DOHH2 (cell line): Measurements from ENCODE around the gene P3H2.
"Not testable (repeated sequence)": the region's sequence is repeated elsewhere in the genome, so short reads cannot be mapped to it uniquely, and the experiment has no call there.

Experiments used
- H3F3A ChIP-seq: fragments of 200-600 bp; sonication (generic), shearing (Covaris generic); 2 replicates; pipeline ENCODE4 v1.6.0; 2016; ENCODE audit warnings: antibody characterized with exemption, mild to moderate bottlenecking; ENCODE audit not compliant: control insufficient read depth, insufficient read depth
- H3K27ac ChIP-seq: fragments of 200-600 bp; sonication (generic); 2 replicates; pipeline ENCODE4 v1.5.1; 2014; ENCODE audit warnings: low read depth, mild to moderate bottlenecking, low read length, moderate library complexity
- H3K27me3 ChIP-seq: fragments of 200-600 bp; sonication (generic); 2 replicates; pipeline ENCODE4 v1.6.1; 2014; ENCODE audit warnings: mild to moderate bottlenecking, low read length, mixed read lengths; ENCODE audit not compliant: control insufficient read depth
- H3K36me3 ChIP-seq: fragments of 200-600 bp; sonication (generic); 2 replicates; pipeline ENCODE4 v1.6.1; 2014; ENCODE audit warnings: mild to moderate bottlenecking, low read length, moderate library complexity, mixed read lengths; ENCODE audit not compliant: control insufficient read depth
- H3K4me1 ChIP-seq: fragments of 200-600 bp; sonication (generic); 2 replicates; pipeline ENCODE4 v1.6.1; 2014; ENCODE audit warnings: mild to moderate bottlenecking, low read length, mixed read lengths; ENCODE audit not compliant: control insufficient read depth
- H3K4me2 ChIP-seq: fragments of 200-600 bp; sonication (generic); 2 replicates; pipeline ENCODE4 v1.6.0; 2014; ENCODE audit warnings: mild to moderate bottlenecking, low read length, moderate library complexity
- H3K4me3 ChIP-seq: fragments of 200-600 bp; sonication (generic); 2 replicates; pipeline ENCODE4 v1.5.1; 2014; ENCODE audit warnings: mild to moderate bottlenecking, low read length, mixed read lengths
- H3K79me2 ChIP-seq: fragments of 200-600 bp; sonication (generic); 2 replicates; pipeline ENCODE4 v1.6.1; 2014; ENCODE audit warnings: mild to moderate bottlenecking, low read length, mixed read lengths; ENCODE audit not compliant: control insufficient read depth
- H3K9me2 ChIP-seq: fragments of 200-600 bp; sonication (generic); replicated peaks from 2 replicates; pipeline ENCODE4 v1.6.1; 2014; ENCODE audit warnings: mild to moderate bottlenecking, low read length, mixed read lengths; ENCODE audit not compliant: control insufficient read depth
- H3K9me3 ChIP-seq: fragments of 200-600 bp; sonication (generic); 2 replicates; pipeline ENCODE4 v1.6.1; 2014; ENCODE audit warnings: antibody characterized with exemption, low read length, mixed read lengths; ENCODE audit not compliant: control insufficient read depth, insufficient read depth
- H4K20me1 ChIP-seq: fragments of 200-600 bp; sonication (generic); 2 replicates; pipeline ENCODE4 v1.6.0; 2014; ENCODE audit warnings: low read depth, mild to moderate bottlenecking, antibody characterized with exemption, low read length, moderate library complexity; ENCODE audit not compliant: control insufficient read depth, insufficient read depth
- CTCF ChIP-seq: fragments of 200-600 bp; sonication (generic); IDR thresholded peaks from one replicate; pipeline ENCODE4 v1.5.1; 2014; ENCODE audit warnings: antibody characterized with exemption, mild to moderate bottlenecking, low read depth, low read length; ENCODE audit not compliant: poor library complexity, severe bottlenecking
- EZH2phosphoT487 ChIP-seq: fragments of 200-600 bp; sonication (generic); IDR thresholded peaks from 2 replicates; pipeline ENCODE4 v1.6.1; 2017; ENCODE audit warnings: borderline replicate concordance, mild to moderate bottlenecking, antibody characterized with exemption, low read length, moderate library complexity, mixed read lengths

Gene P3H2

GRCh38 chr3:190081389-190081788 is 39.3 kb downstream of the P3H2 start:
- H4K20me1 ChIP-seq = no peaks in the 10 kb centered on the region
- no peaks in the 10 kb centered on the region for H3K79me2 ChIP-seq
- no peaks in the 10 kb centered on the region for H3F3A ChIP-seq
- no peaks in the 10 kb centered on the region for H3K36me3 ChIP-seq
- H3K4me2 ChIP-seq = no peak overlapping the region
- no peak overlapping the region for H3K4me3 ChIP-seq
- H3K27ac ChIP-seq = no peak overlapping the region
- H3K27me3 ChIP-seq = no peaks in the 10 kb centered on the region
- TF ChIP-seq EZH2phosphoT487 = no peak
- TF ChIP-seq CTCF = no peak
- H3K4me1 ChIP-seq = no peaks in the 10 kb centered on the region
- H3K9me3 ChIP-seq = no peaks in the 10 kb centered on the region
- no peaks in the 10 kb centered on the region for H3K9me2 ChIP-seq

GRCh38 chr3:190079173-190079572 is 41.5 kb downstream of the P3H2 start:
- not testable (repeated sequence) for H3K9me2 ChIP-seq, H3K27ac ChIP-seq, H3K4me3 ChIP-seq, H3K4me1 ChIP-seq, H3K36me3 ChIP-seq, H3K9me3 ChIP-seq, H3F3A ChIP-seq, H4K20me1 ChIP-seq, H3K27me3 ChIP-seq, H3K79me2 ChIP-seq, H3K4me2 ChIP-seq

- no peaks in the 10 kb centered on the region for H3K79me2 ChIP-seq
- no peaks in the 10 kb centered on the region for H3K4me1 ChIP-seq
- H3K27me3 ChIP-seq = no peaks in the 10 kb centered on the region
- no peaks in the 10 kb centered on the region for H3K36me3 ChIP-seq
- H3K9me3 ChIP-seq = no peaks in the 10 kb centered on the region
- TF ChIP-seq EZH2phosphoT487 = no peak
- no peak for TF ChIP-seq CTCF
- H3K27ac ChIP-seq = no peak overlapping the region
- H4K20me1 ChIP-seq = no peaks in the 10 kb centered on the region
- no peak overlapping the region for H3K4me2 ChIP-seq
- no peaks in the 10 kb centered on the region for H3F3A ChIP-seq
- H3K9me2 ChIP-seq = no peaks in the 10 kb centered on the region
- no peak overlapping the region for H3K4me3 ChIP-seq
Observed at GRCh38 chr3:190077395-190078045, 43.2 kb downstream of the P3H2 start.

- Histone ChIP-seq H3K79me2 (no peaks in the 10 kb centered on the region), H3K9me3 (no peaks in the 10 kb centered on the region), H3K36me3 (no peaks in the 10 kb centered on the region), H4K20me1 (no peaks in the 10 kb centered on the region), H3K4me3 (no peak overlapping the region), H3K27me3 (no peaks in the 10 kb centered on the region), H3K27ac (no peak overlapping the region), H3K4me2 (no peak overlapping the region), H3F3A (no peaks in the 10 kb centered on the region), H3K4me1 (no peaks in the 10 kb centered on the region), H3K9me2 (no peaks in the 10 kb centered on the region)
- TF ChIP-seq CTCF (no peak), EZH2phosphoT487 (no peak)
Observed at GRCh38 chr3:190076601-190077394, 43.9 kb downstream of the P3H2 start.
